ENCODE measurements around the gene PCSK5.

Gene PCSK5

GRCh38 chr9:76085596-76085995 is 195.1 kb downstream of the PCSK5 start:
- H3K27ac ChIP-seq, result no peak overlapping the region
- no peaks in the 10 kb centered on the region for H3K4me1 ChIP-seq
- H4K20me1 ChIP-seq, result no peaks in the 10 kb centered on the region
- H3K36me3 ChIP-seq, result no peaks in the 10 kb centered on the region
- H3K4me2 ChIP-seq, result no peak overlapping the region
- H3K9ac ChIP-seq, result no peak overlapping the region
- H3K27me3 ChIP-seq, result no peaks in the 10 kb centered on the region
- H3K4me3 ChIP-seq, result no peak overlapping the region
- no peak for TF ChIP-seq Cebpa-rat (IDR thresholded peaks at IDR 0.05)
- no peaks in the 10 kb centered on the region for H3K9me3 ChIP-seq (replicated peaks in 1 of 11)

GRCh38 chr9:76086539-76086938 is 196.1 kb downstream of the PCSK5 start:
- Histone ChIP-seq H4K20me1 (no peaks in the 10 kb centered on the region), H3K9me3 (replicated peaks in 1 of 11) (no peaks in the 10 kb centered on the region), H3K36me3 (no peaks in the 10 kb centered on the region), H3K27ac (no peak overlapping the region), H3K27me3 (no peaks in the 10 kb centered on the region), H3K4me2 (no peak overlapping the region), H3K4me1 (no peaks in the 10 kb centered on the region), H3K4me3 (no peak overlapping the region), H3K9ac (no peak overlapping the region)
- TF ChIP-seq Cebpa-rat (IDR thresholded peaks at IDR 0.05), result no peak

GRCh38 chr9:76087976-76088375 is 197.5 kb downstream of the PCSK5 start:
- no peak overlapping the region for H3K4me2 ChIP-seq
- no peaks in the 10 kb centered on the region for H4K20me1 ChIP-seq
- H3K9me3 ChIP-seq (replicated peaks in 1 of 11), result 0 out of 22 replicates have a peak, but pooled peaks cover 0 to 4% (median 0%) of the 10 kb centered on the region in 11 experiments
- no peaks in the 10 kb centered on the region for H3K4me1 ChIP-seq
- no peaks in the 10 kb centered on the region for H3K36me3 ChIP-seq
- no peak overlapping the region for H3K27ac ChIP-seq
- H3K27me3 ChIP-seq, result no peaks in the 10 kb centered on the region
- TF ChIP-seq Cebpa-rat (IDR thresholded peaks at IDR 0.05), result no peak
- H3K9ac ChIP-seq, result no peak overlapping the region
- no peak overlapping the region for H3K4me3 ChIP-seq

GRCh38 chr9:76090330-76090729 is 199.9 kb downstream of the PCSK5 start:
- Histone ChIP-seq H3K4me3 (no peak overlapping the region), H3K4me1 (no peaks in the 10 kb centered on the region), H3K9ac (no peak overlapping the region), H3K36me3 (no peaks in the 10 kb centered on the region), H3K27me3 (no peaks in the 10 kb centered on the region), H3K4me2 (no peak overlapping the region), H3K9me3 (replicated peaks in 1 of 11) (0 out of 22 replicates have a peak, but pooled peaks cover 0 to 4% (median 0%) of the 10 kb centered on the region in 11 experiments), H4K20me1 (no peaks in the 10 kb centered on the region), H3K27ac (no peak overlapping the region)
- TF ChIP-seq Cebpa-rat (IDR thresholded peaks at IDR 0.05), result no peak

GRCh38 chr9:76090909-76091308 is 200.4 kb downstream of the PCSK5 start:
- Histone ChIP-seq H3K4me3 (no peak overlapping the region), H3K27ac (no peak overlapping the region), H3K36me3 (no peaks in the 10 kb centered on the region), H3K4me2 (no peak overlapping the region), H3K4me1 (no peaks in the 10 kb centered on the region), H3K9me3 (replicated peaks in 1 of 11) (0 out of 22 replicates have a peak, but pooled peaks cover 0 to 4% (median 0%) of the 10 kb centered on the region in 11 experiments), H4K20me1 (no peaks in the 10 kb centered on the region), H3K9ac (no peak overlapping the region), H3K27me3 (no peaks in the 10 kb centered on the region)
- TF ChIP-seq Cebpa-rat (IDR thresholded peaks at IDR 0.05), result no peak

- Histone ChIP-seq H4K20me1 (no peaks in the 10 kb centered on the region), H3K4me3 (no peak overlapping the region), H3K9ac (no peak overlapping the region), H3K4me1 (no peaks in the 10 kb centered on the region), H3K27me3 (no peaks in the 10 kb centered on the region), H3K9me3 (replicated peaks in 1 of 11) (0 out of 22 replicates have a peak, but pooled peaks cover 0 to 4% (median 0%) of the 10 kb centered on the region in 11 experiments), H3K4me2 (no peak overlapping the region), H3K36me3 (no peaks in the 10 kb centered on the region), H3K27ac (no peak overlapping the region)
- TF ChIP-seq Cebpa-rat (IDR thresholded peaks at IDR 0.05), result no peak
Observed at GRCh38 chr9:76092572-76092971, 202.1 kb downstream of the PCSK5 start.

- Histone ChIP-seq H3K27ac (no peak overlapping the region), H3K27me3 (no peaks in the 10 kb centered on the region), H3K4me2 (no peak overlapping the region), H3K9ac (no peak overlapping the region), H3K36me3 (no peaks in the 10 kb centered on the region), H3K4me1 (no peaks in the 10 kb centered on the region), H3K9me3 (replicated peaks in 1 of 11) (0 out of 22 replicates have a peak, but pooled peaks cover 0 to 4% (median 0%) of the 10 kb centered on the region in 11 experiments), H3K4me3 (no peak overlapping the region), H4K20me1 (no peaks in the 10 kb centered on the region)
- TF ChIP-seq Cebpa-rat (IDR thresholded peaks at IDR 0.05), result no peak
Observed at GRCh38 chr9:76095585-76095984, 205.1 kb downstream of the PCSK5 start.

GRCh38 chr9:76099516-76099915 is 209.0 kb downstream of the PCSK5 start:
- H3K27me3 ChIP-seq, result no peaks in the 10 kb centered on the region
- H3K4me1 ChIP-seq, result no peaks in the 10 kb centered on the region
- H3K36me3 ChIP-seq, result no peaks in the 10 kb centered on the region
- no peak overlapping the region for H3K27ac ChIP-seq
- H3K9ac ChIP-seq, result no peak overlapping the region
- H3K4me2 ChIP-seq, result no peak overlapping the region
- H3K9me3 ChIP-seq (replicated peaks in 1 of 11), result 0 out of 22 replicates have a peak, but pooled peaks cover 0 to 4% (median 0%) of the 10 kb centered on the region in 11 experiments
- no peak for TF ChIP-seq Cebpa-rat (IDR thresholded peaks at IDR 0.05)
- no peak overlapping the region for H3K4me3 ChIP-seq
- H4K20me1 ChIP-seq, result no peaks in the 10 kb centered on the region

GRCh38 chr9:76101075-76101474 is 210.6 kb downstream of the PCSK5 start:
- 0 out of 22 replicates have a peak, but pooled peaks cover 0 to 4% (median 0%) of the 10 kb centered on the region in 11 experiments for H3K9me3 ChIP-seq (replicated peaks in 1 of 11)
- H3K4me2 ChIP-seq, result no peak overlapping the region
- no peaks in the 10 kb centered on the region for H3K36me3 ChIP-seq
- H3K27me3 ChIP-seq, result no peaks in the 10 kb centered on the region
- no peak for TF ChIP-seq Cebpa-rat (IDR thresholded peaks at IDR 0.05)
- no peak overlapping the region for H3K4me3 ChIP-seq
- H3K9ac ChIP-seq, result no peak overlapping the region
- no peaks in the 10 kb centered on the region for H4K20me1 ChIP-seq
- H3K27ac ChIP-seq, result no peak overlapping the region
- H3K4me1 ChIP-seq, result no peaks in the 10 kb centered on the region

- Histone ChIP-seq H3K4me3 (no peak overlapping the region), H3K27me3 (no peaks in the 10 kb centered on the region), H3K4me1 (no peaks in the 10 kb centered on the region), H4K20me1 (no peaks in the 10 kb centered on the region), H3K9me3 (replicated peaks in 1 of 11) (0 out of 22 replicates have a peak, but pooled peaks cover 0 to 4% (median 0%) of the 10 kb centered on the region in 11 experiments), H3K36me3 (no peaks in the 10 kb centered on the region), H3K27ac (no peak overlapping the region), H3K9ac (no peak overlapping the region), H3K4me2 (no peak overlapping the region)
- no peak for TF ChIP-seq Cebpa-rat (IDR thresholded peaks at IDR 0.05)
Observed at GRCh38 chr9:76101491-76101890, 211.0 kb downstream of the PCSK5 start.
